GM12878 (cell line): ENCODE data around the gene DLGAP3. TPM values are rescaled to one million over a fixed set of nuclear protein-coding genes. Genes with fewer than 3 reads are reported as not detected.

ENCODE experiments used
- ATAC-seq: fragments of 200-7000 bp; cut with Tn5 transposase; 3 replicates; pipeline ENCODE4 v1.9.1; 2020; ENCODE audit warnings: mild to moderate bottlenecking, moderate library complexity
- BruUV-seq: library from RNA; stranded (reverse); fragments of 400-500 nt; replicated peaks from 2 replicates; lab custom pipeline; 2021; lab: Mats Ljungman, UMichigan
- CTCF ChIA-PET: fragments of 300-600 bp; sonication (Branson Sonifier 250); formaldehyde crosslinking; extraction: SDS; loops from one replicate; lab custom pipeline; 2021; ENCODE audit warnings: inconsistent platforms; lab: Yijun Ruan, JAX
- POLR2A ChIA-PET: fragments of 350-600 bp; formaldehyde crosslinking; extraction: SDS; loops from one replicate; lab custom pipeline; 2021; ENCODE audit warnings: inconsistent platforms; lab: Charles Lee
- RAD21 ChIA-PET: fragments of 300-600 bp; sonication (Branson Sonifier 250); formaldehyde crosslinking; loops from one replicate; lab custom pipeline; 2023; ENCODE audit warnings: antibody characterized with exemption; ENCODE audit not compliant: unreplicated experiment; lab: Charles Lee
- SMC1A ChIA-PET: fragments of 300-600 bp; sonication (Branson Sonifier 250); formaldehyde crosslinking; loops from one replicate; lab custom pipeline; 2023; ENCODE audit not compliant: unreplicated experiment, uncharacterized antibody; lab: Charles Lee
- DNase-seq: peaks from one replicate; pipeline ENCODE4 v3.0.0-alpha.2; 2011; ENCODE audit warnings: low read depth, low spot score
- FAIRE-seq: peaks from 3 replicates; lab custom pipeline; 2011; peaks lifted over from hg19 to GRCh38; lab: Jason Lieb, UNC
- H2AFZ ChIP-seq: 2 replicates; pipeline ENCODE4 v1.6.0; 2011; ENCODE audit warnings: low read depth, low read length, control low read depth; ENCODE audit not compliant: control insufficient read depth
- H3K27ac ChIP-seq: 2 replicates; pipeline ENCODE4 v1.5.1; 2011; ENCODE audit warnings: control low read depth; ENCODE audit not compliant: control insufficient read depth, insufficient read depth
- H3K27me3 ChIP-seq, 2 experiments: replicated peaks in 1 of 2; 2 replicates each; pipeline versions ENCODE4 v1.6.0 to v1.6.1; 2011; ENCODE audit warnings: low read length in 1 of 2; ENCODE audit not compliant: control insufficient read depth in 2 of 2, insufficient read depth in 2 of 2
- H3K36me3 ChIP-seq, 2 experiments: 2 replicates each; pipeline ENCODE4 v1.5.1; 2011; ENCODE audit warnings: low read length in 1 of 2; ENCODE audit not compliant: control insufficient read depth in 2 of 2, insufficient read depth in 2 of 2
- H3K4me1 ChIP-seq: 2 replicates; pipeline ENCODE4 v1.6.1; 2011; ENCODE audit warnings: mild to moderate bottlenecking, low read length, moderate library complexity, mixed read lengths; ENCODE audit not compliant: control insufficient read depth, insufficient read depth
- H3K4me2 ChIP-seq: 2 replicates; pipeline ENCODE4 v1.6.0; 2011; ENCODE audit warnings: control low read depth; ENCODE audit not compliant: control insufficient read depth, insufficient read depth
- H3K4me3 ChIP-seq: fragments of 200-600 bp; sonication (generic); 2 replicates; pipeline ENCODE4 v1.5.1; 2016
- H3K79me2 ChIP-seq: 2 replicates; pipeline ENCODE4 v1.6.0; 2011; ENCODE audit warnings: low read length; ENCODE audit not compliant: control insufficient read depth, insufficient read depth
- H3K9ac ChIP-seq: 2 replicates; pipeline ENCODE4 v1.8.0; 2011; ENCODE audit warnings: low read length, control low read depth, mixed read lengths; ENCODE audit not compliant: control insufficient read depth, insufficient read depth
- H3K9me3 ChIP-seq: replicated peaks from 3 replicates; pipeline ENCODE4 v1.5.1; 2011; ENCODE audit warnings: mild to moderate bottlenecking, low read length; ENCODE audit not compliant: control insufficient read depth, insufficient read depth
- H4K20me1 ChIP-seq: 2 replicates; pipeline ENCODE4 v1.6.0; 2011; ENCODE audit not compliant: control insufficient read depth, insufficient read depth
- ASH2L ChIP-seq: fragments of 300-600, 200-600 bp; sonication (generic); IDR thresholded peaks from 2 replicates; pipeline ENCODE4 v1.6.1; 2017; ENCODE audit warnings: low read depth, mild to moderate bottlenecking, borderline replicate concordance
- BCL11A ChIP-seq: IDR thresholded peaks from 2 replicates; pipeline ENCODE4 v1.6.1; 2011; ENCODE audit warnings: low read depth, low read length
- DPF2 ChIP-seq: fragments of 450-650 bp; IDR thresholded peaks from 2 replicates; pipeline ENCODE4 v1.6.1; 2017; ENCODE audit warnings: mild to moderate bottlenecking
- EGR1 ChIP-seq, 2 experiments: IDR thresholded peaks; 1 replicate in 1 of 2; 2 replicates in 1 of 2; pipeline ENCODE4 v1.6.1; 2011 to 2012; ENCODE audit warnings: low read depth in 2 of 2, low read length in 2 of 2, borderline replicate concordance in 1 of 2, mild to moderate bottlenecking in 1 of 2, moderate library complexity in 1 of 2
- ESRRA ChIP-seq: IDR thresholded peaks from 2 replicates; pipeline ENCODE4 v1.6.1; 2012; ENCODE audit warnings: mild to moderate bottlenecking, low read length, improper control_type of control experiment
- GABPA ChIP-seq: IDR thresholded peaks from 2 replicates; pipeline ENCODE4 v1.6.1; 2014; ENCODE audit warnings: antibody characterized with exemption, low read depth, mild to moderate bottlenecking, inconsistent platforms
- IKZF1 ChIP-seq: fragments of 450-650 bp; conservative IDR thresholded peaks from 2 replicates; pipeline ENCODE4 v1.6.1; 2017; ENCODE audit warnings: antibody characterized with exemption, mild to moderate bottlenecking
- IRF4 ChIP-seq: IDR thresholded peaks from 2 replicates; pipeline ENCODE4 v1.6.1; 2011; ENCODE audit warnings: low read depth, low read length
- NRF1 ChIP-seq: conservative IDR thresholded peaks from 2 replicates; pipeline ENCODE4 v1.6.1; 2011; ENCODE audit warnings: mild to moderate bottlenecking, low read depth, low read length, improper control_type of control experiment
- PML ChIP-seq: IDR thresholded peaks from 2 replicates; pipeline ENCODE4 v1.6.1; 2012; ENCODE audit warnings: low read length, inconsistent platforms
- PRDM15 ChIP-seq: fragments of 450-650 bp; formaldehyde crosslinking; IDR thresholded peaks from 2 replicates; pipeline ENCODE4 v1.4.0; 2020; ENCODE audit warnings: mild to moderate bottlenecking, moderate library complexity
- TCF3 ChIP-seq: IDR thresholded peaks from 2 replicates; pipeline ENCODE4 v1.6.1; 2012; ENCODE audit warnings: low read depth, mild to moderate bottlenecking, low read length, borderline replicate concordance; ENCODE audit not compliant: insufficient read depth
- YBX1 ChIP-seq: fragments of 450-650 bp; IDR thresholded peaks from 2 replicates; pipeline ENCODE4 v1.6.1; 2016; ENCODE audit warnings: antibody characterized with exemption
- ZBTB33 ChIP-seq: fragments of 450-650 bp; IDR thresholded peaks from 2 replicates; pipeline ENCODE4 v1.6.1; 2017; ENCODE audit warnings: mild to moderate bottlenecking
- ZNF24 ChIP-seq: fragments of 450-650 bp; IDR thresholded peaks from 2 replicates; pipeline ENCODE4 v1.6.1; 2017; ENCODE audit warnings: antibody characterized with exemption, mild to moderate bottlenecking
- ZNF622 ChIP-seq: fragments of 450-650 bp; IDR thresholded peaks from 2 replicates; pipeline ENCODE4 v1.6.1; 2017; ENCODE audit warnings: mild to moderate bottlenecking, inconsistent platforms
- ZSCAN29 ChIP-seq: fragments of 450-650 bp; IDR thresholded peaks from 2 replicates; pipeline ENCODE4 v1.6.1; 2017; ENCODE audit warnings: mild to moderate bottlenecking, moderate library complexity
- WGBS: methylation state at CpG from one replicate; pipeline ENCODE4 v1.1.6; 2016; ENCODE audit warnings: low lambda C conversion rate; ENCODE audit not compliant: insufficient replicate concordance, insufficient coverage; ENCODE audit errors: missing lambda C conversion rate; 5-methylcytosine and 5-hydroxymethylcytosine counted together
- in situ Hi-C: fragments of 300-500 bp; cut with MboI; formaldehyde crosslinking; loops from 9 replicates; pipeline ENCODE4 v1.14.3; 2018; ENCODE audit warnings: mixed read lengths
- intact Hi-C: fragments of 100-400 bp; cut with micrococcal nuclease; formaldehyde crosslinking; loops from one replicate; pipeline ENCODE4 v1.14.2; 2022; ENCODE audit not compliant: unreplicated experiment
- polyA plus RNA-seq, 11 experiments: library from polyadenylated mRNA; depleted of rRNA in 4 of 11; unstranded in 6 of 11; stranded (reverse) in 5 of 11; fragments of >200 nt; fragmentation: Nextera tagmentation in 4 of 11; fragmentation: Illumina TruSeq in 1 of 11; extraction: Ambion mirVana in 4 of 11; extraction: Trizol in 1 of 11; gene quantifications; 1 replicate in 1 of 11; 2 replicates in 10 of 11; pipeline versions ENCODE4 v1.2.1 to v1.2.3, GENCODE V29; 2011 to 2016; ENCODE audit warnings: inconsistent platforms in 2 of 11, missing spikeins in 2 of 11, low read depth in 1 of 11
- total RNA-seq, 4 experiments: library from RNA; depleted of rRNA in 3 of 4; stranded (reverse); fragments of >200 nt in 3 of 4; fragmentation: Illumina TruSeq in 1 of 4; extraction: Trizol in 1 of 4; gene quantifications; 2 replicates each; pipeline versions ENCODE4 v1.2.1 to v1.2.3, GENCODE V29; 2013 to 2021
- TF ChIP-seq, protein P1 (sequence below): fragments of 450-650 bp; formaldehyde crosslinking; IDR thresholded peaks from 2 replicates; pipeline ENCODE4 v1.4.0; 2022; ENCODE audit warnings: mild to moderate bottlenecking, moderate library complexity

The DLGAP3 gene
- total and polyA plus RNA-seq, 10 of the 15 experiments (the other 5 are each of a cell fraction or from before 2014, with no cell fraction given), result 0.03 to 0.15 (median 0.08) TPM; not detected in 4

- Histone ChIP-seq H3K4me1 (no peaks in the 10 kb centered on the region), H3K4me3 (no peak overlapping the region), H3K9ac (no peak overlapping the region), H2AFZ (no peak overlapping the region), H3K36me3 (no peaks in the 10 kb centered on the region), H3K9me3 (no peaks in the 10 kb centered on the region), H3K79me2 (no peaks in the 10 kb centered on the region), H3K27me3 (peaks cover 0 to 3% of the 10 kb centered on the region in 2 experiments; a peak in 3 of 4 replicates), H3K4me2 (no peak overlapping the region), H4K20me1 (no peaks in the 10 kb centered on the region), H3K27ac (no peak overlapping the region)
- TF ChIP-seq PRDM15 (CRISPR knock-in tag) (no peak), ZNF622 (no peak), NRF1 (no peak), ESRRA (no peak), GABPA (no peak), ZBTB33 (no peak), IRF4 (no peak), ZNF24 (no peak), ASH2L (no peak), IKZF1 (no peak), PML (no peak), BCL11A (no peak), ZSCAN29 (no peak), TCF3 (no peak), YBX1 (no peak), EGR1 (IDR thresholded peaks at IDR 0.05; ENCODE audit: borderline replicate concordance in 1 of 2, low read depth in 2 of 2, low read length in 2 of 2) (no peak), DPF2 (no peak)
- TF ChIP-seq, protein P1, sequence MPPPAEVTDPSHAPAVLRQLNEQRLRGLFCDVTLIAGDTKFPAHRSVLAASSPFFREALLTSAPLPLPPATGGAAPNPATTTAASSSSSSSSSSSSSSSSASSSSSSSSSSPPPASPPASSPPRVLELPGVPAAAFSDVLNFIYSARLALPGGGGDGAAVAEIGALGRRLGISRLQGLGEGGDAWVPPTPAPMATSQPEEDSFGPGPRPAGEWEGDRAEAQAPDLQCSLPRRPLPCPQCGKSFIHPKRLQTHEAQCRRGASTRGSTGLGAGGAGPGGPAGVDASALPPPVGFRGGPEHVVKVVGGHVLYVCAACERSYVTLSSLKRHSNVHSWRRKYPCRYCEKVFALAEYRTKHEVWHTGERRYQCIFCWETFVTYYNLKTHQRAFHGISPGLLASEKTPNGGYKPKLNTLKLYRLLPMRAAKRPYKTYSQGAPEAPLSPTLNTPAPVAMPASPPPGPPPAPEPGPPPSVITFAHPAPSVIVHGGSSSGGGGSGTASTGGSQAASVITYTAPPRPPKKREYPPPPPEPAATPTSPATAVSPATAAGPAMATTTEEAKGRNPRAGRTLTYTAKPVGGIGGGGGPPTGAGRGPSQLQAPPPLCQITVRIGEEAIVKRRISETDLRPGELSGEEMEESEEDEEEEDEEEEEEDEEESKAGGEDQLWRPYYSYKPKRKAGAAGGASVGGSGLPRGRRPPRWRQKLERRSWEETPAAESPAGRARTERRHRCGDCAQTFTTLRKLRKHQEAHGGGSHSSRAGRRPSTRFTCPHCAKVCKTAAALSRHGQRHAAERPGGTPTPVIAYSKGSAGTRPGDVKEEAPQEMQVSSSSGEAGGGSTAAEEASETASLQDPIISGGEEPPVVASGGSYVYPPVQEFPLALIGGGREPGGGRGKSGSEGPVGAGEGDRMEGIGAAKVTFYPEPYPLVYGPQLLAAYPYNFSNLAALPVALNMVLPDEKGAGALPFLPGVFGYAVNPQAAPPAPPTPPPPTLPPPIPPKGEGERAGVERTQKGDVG (CRISPR knock-in tag), result no peak
- BruUV-seq, result no TSS peak
- ChIA-PET SMC1A (no interaction called here), RAD21 (no interaction called here), CTCF (interaction anchor here (1.4 kb wide), 1 partner anchor 12 kb away, joined by 6 read pairs; the partner anchor contains the start of gene SMIM12), POLR2A (no interaction called here)
- DNase-seq, result no peak
- in situ Hi-C loops, result no loop called here
- intact Hi-C loops, result no loop called here
- FAIRE-seq, result no peak
- WGBS, result 53% methylated on average over 4 of the region's 4 CpGs
- no peak for ATAC-seq
Observed at GRCh38 chr1:34872133-34872503, 57.3 kb downstream of the DLGAP3 start.
